ENCODE data around the gene NDUFAF2. TPM values are rescaled to one million over a fixed set of nuclear protein-coding genes. Genes with fewer than 3 reads are reported as not detected.

The NDUFAF2 gene
- total and polyA plus RNA-seq, 2 experiments from 2014 or later: 32.5 to 47.6 TPM

GRCh38 chr5:61098251-61098995 is 153.4 kb downstream of the NDUFAF2 start:
- no peak overlapping the region for H3K4me3 ChIP-seq
- TF ChIP-seq EZH2phosphoT487 (IDR thresholded peaks at IDR 0.05; ENCODE audit: low read depth, severe bottlenecking, unreplicated experiment): no peak
- TF ChIP-seq CTCF (IDR thresholded peaks at IDR 0.05; ENCODE audit: poor library complexity): no peak
- no peak for TF ChIP-seq EZH2 (IDR thresholded peaks at IDR 0.05; ENCODE audit: borderline replicate concordance)
- H3K27ac ChIP-seq: no peak overlapping the region
- no peak for DNase-seq (ENCODE audit: low spot score)
- H3K79me2 ChIP-seq: no peaks in the 10 kb centered on the region
- 100% methylated on average over 1 of the region's 1 CpG for WGBS (ENCODE audit: low lambda C conversion rate, missing lambda C conversion rate)
- no peak overlapping the region for H2AFZ ChIP-seq
- H3K9me3 ChIP-seq (ENCODE audit: low read depth): peaks cover 12% of the 10 kb centered on the region
- H3K4me1 ChIP-seq (ENCODE audit: insufficient read depth): no peaks in the 10 kb centered on the region
- no peaks in the 10 kb centered on the region for H3K27me3 ChIP-seq
- H3K4me2 ChIP-seq: no peak overlapping the region
- no peaks in the 10 kb centered on the region for H3K36me3 ChIP-seq (replicated peaks; ENCODE audit: insufficient read depth, low read depth)
- H3K9me2 ChIP-seq (replicated peaks; ENCODE audit: insufficient read depth): no peaks in the 10 kb centered on the region
- H4K20me1 ChIP-seq (ENCODE audit: insufficient read depth, poor library complexity, severe bottlenecking): no peaks in the 10 kb centered on the region

GRCh38 chr5:61100437-61100836 is 155.4 kb downstream of the NDUFAF2 start:
- Histone ChIP-seq H3K27ac (no peak overlapping the region), H4K20me1 (ENCODE audit: insufficient read depth, poor library complexity, severe bottlenecking) (no peaks in the 10 kb centered on the region), H3K9me2 (replicated peaks; ENCODE audit: insufficient read depth) (no peaks in the 10 kb centered on the region), H3K79me2 (no peaks in the 10 kb centered on the region), H3K4me1 (ENCODE audit: insufficient read depth) (no peaks in the 10 kb centered on the region), H3K9me3 (ENCODE audit: low read depth) (peaks cover 12% of the 10 kb centered on the region), H3K4me3 (no peak overlapping the region), H3K27me3 (no peaks in the 10 kb centered on the region), H3K36me3 (replicated peaks; ENCODE audit: insufficient read depth, low read depth) (no peaks in the 10 kb centered on the region), H2AFZ (no peak overlapping the region), H3K4me2 (no peak overlapping the region)
- TF ChIP-seq EZH2phosphoT487 (IDR thresholded peaks at IDR 0.05; ENCODE audit: low read depth, severe bottlenecking, unreplicated experiment) (no peak), EZH2 (IDR thresholded peaks at IDR 0.05; ENCODE audit: borderline replicate concordance) (no peak), CTCF (IDR thresholded peaks at IDR 0.05; ENCODE audit: poor library complexity) (no peak)
- 100% methylated on average over 4 of the region's 4 CpGs for WGBS (ENCODE audit: low lambda C conversion rate, missing lambda C conversion rate)
- no peak for DNase-seq (ENCODE audit: low spot score)

GRCh38 chr5:61114441-61114840 is 169.4 kb downstream of the NDUFAF2 start:
- H3K4me3 ChIP-seq: no peak overlapping the region
- H3K36me3 ChIP-seq (replicated peaks; ENCODE audit: insufficient read depth, low read depth): no peaks in the 10 kb centered on the region
- H3K79me2 ChIP-seq: no peaks in the 10 kb centered on the region
- no peaks in the 10 kb centered on the region for H3K9me3 ChIP-seq (ENCODE audit: low read depth)
- no peaks in the 10 kb centered on the region for H4K20me1 ChIP-seq (ENCODE audit: insufficient read depth, poor library complexity, severe bottlenecking)
- no peak overlapping the region for H3K4me2 ChIP-seq
- H3K9me2 ChIP-seq (replicated peaks; ENCODE audit: insufficient read depth): no peaks in the 10 kb centered on the region
- DNase-seq (ENCODE audit: low spot score): no peak
- H2AFZ ChIP-seq: no peak overlapping the region
- TF ChIP-seq EZH2 (IDR thresholded peaks at IDR 0.05; ENCODE audit: borderline replicate concordance) (no peak), EZH2phosphoT487 (IDR thresholded peaks at IDR 0.05; ENCODE audit: low read depth, severe bottlenecking, unreplicated experiment) (no peak), CTCF (IDR thresholded peaks at IDR 0.05; ENCODE audit: poor library complexity) (no peak)
- no peak overlapping the region for H3K27ac ChIP-seq
- WGBS (ENCODE audit: low lambda C conversion rate, missing lambda C conversion rate): 100% methylated on average over 1 of the region's 1 CpG
- no peaks in the 10 kb centered on the region for H3K4me1 ChIP-seq (ENCODE audit: insufficient read depth)
- H3K27me3 ChIP-seq: no peaks in the 10 kb centered on the region
